Fibroblast of lung (primary cell): ENCODE data around the gene CCT8. TPM values are rescaled to one million over a fixed set of nuclear protein-coding genes. Genes with fewer than 3 reads are reported as not detected.

Source experiments
- DNase-seq, 2 donors: peaks; one replicate each; pipeline versions ENCODE4 v3.0.0 to v3.0.0-alpha.2; 2010; ENCODE audit warnings: low read depth in 2 of 2
- H2AFZ ChIP-seq: 2 replicates; pipeline ENCODE4 v1.5.1; 2012; ENCODE audit warnings: low read length, control low read depth, inconsistent platforms
- H3K27ac ChIP-seq: 2 replicates; pipeline ENCODE4 v1.5.1; 2011; ENCODE audit warnings: low read length, control low read depth; ENCODE audit not compliant: insufficient read depth
- H3K27me3 ChIP-seq: 2 replicates; pipeline ENCODE4 v1.5.1; 2011; ENCODE audit warnings: mild to moderate bottlenecking, low read length; ENCODE audit not compliant: control insufficient read depth, insufficient read depth
- H3K36me3 ChIP-seq: 2 replicates; pipeline ENCODE4 v1.5.1; 2011; ENCODE audit warnings: low read length; ENCODE audit not compliant: control insufficient read depth, insufficient read depth
- H3K4me1 ChIP-seq: 2 replicates; pipeline ENCODE4 v1.5.1; 2011; ENCODE audit warnings: low read length; ENCODE audit not compliant: control insufficient read depth, insufficient read depth; ENCODE audit errors: extremely low read depth
- H3K4me2 ChIP-seq: 2 replicates; pipeline ENCODE4 v1.5.1; 2011; ENCODE audit warnings: low read length, control low read depth; ENCODE audit not compliant: insufficient read depth; ENCODE audit errors: extremely low read depth
- H3K4me3 ChIP-seq, 4 experiments: fragments of 200-600 bp in 1 of 4; sonication (generic) in 1 of 4; replicated peaks in 1 of 4; 2 replicates each; pipeline ENCODE4 v1.5.1; 2011 to 2016; ENCODE audit warnings: low read length in 4 of 4, low read depth in 3 of 4, mild to moderate bottlenecking in 3 of 4, control low read depth in 2 of 4, inconsistent platforms in 1 of 4, mixed read lengths in 1 of 4; ENCODE audit not compliant: insufficient read depth in 1 of 4; ENCODE audit errors: control extremely low read depth in 1 of 4
- H3K79me2 ChIP-seq: 2 replicates; pipeline ENCODE4 v1.5.1; 2012; ENCODE audit warnings: mild to moderate bottlenecking, low read length, inconsistent platforms; ENCODE audit not compliant: control insufficient read depth, insufficient read depth
- H3K9ac ChIP-seq: 2 replicates; pipeline ENCODE4 v1.5.1; 2011; ENCODE audit warnings: mild to moderate bottlenecking, low read length, control low read depth; ENCODE audit not compliant: insufficient read depth
- H3K9me3 ChIP-seq: 2 replicates; pipeline ENCODE4 v1.5.1; 2012; ENCODE audit warnings: low read depth, low read length; ENCODE audit not compliant: control insufficient read depth, insufficient read depth
- H4K20me1 ChIP-seq: 2 replicates; pipeline ENCODE4 v1.5.1; 2011; ENCODE audit warnings: low read length; ENCODE audit not compliant: control insufficient read depth, insufficient read depth; ENCODE audit errors: extremely low read depth
- EZH2 ChIP-seq: IDR thresholded peaks from 2 replicates; pipeline ENCODE4 v1.5.1; 2012; ENCODE audit warnings: low read length, control low read depth, mild to moderate bottlenecking; ENCODE audit errors: missing control alignments
- polyA plus RNA-seq, 2 donors: library from polyadenylated mRNA; depleted of rRNA in 1 of 2; stranded (reverse) in 1 of 2; unstranded in 1 of 2; fragments of >200 nt; gene quantifications; 2 replicates each; pipeline ENCODE4 v1.2.1, GENCODE V29; 2011 to 2012; ENCODE audit warnings: missing spikeins in 1 of 2
- total RNA-seq: library from RNA; depleted of rRNA; stranded (reverse); fragments of >200 nt; gene quantifications from 2 replicates; pipeline ENCODE4 v1.2.1, GENCODE V29; 2014
- TF ChIP-seq, protein P1 (sequence below), 2 donors: IDR thresholded peaks in 1 of 2; conservative IDR thresholded peaks in 1 of 2; 1 replicate in 1 of 2; 2 replicates in 1 of 2; pipeline ENCODE4 v1.5.1; 2011 to 2012; ENCODE audit warnings: low read length in 2 of 2, control low read depth in 1 of 2, inconsistent platforms in 1 of 2, low read depth in 1 of 2, mild to moderate bottlenecking in 1 of 2

CCT8 gene
- total and polyA plus RNA-seq, 2 donors (not counting 1 experiment from before 2014, with no cell fraction given): 207 to 209 TPM

- H2AFZ ChIP-seq: peak overlapping the region; percentile 14
- H3K27ac ChIP-seq: peak overlapping the region; percentile 100
- TF ChIP-seq, protein P1, sequence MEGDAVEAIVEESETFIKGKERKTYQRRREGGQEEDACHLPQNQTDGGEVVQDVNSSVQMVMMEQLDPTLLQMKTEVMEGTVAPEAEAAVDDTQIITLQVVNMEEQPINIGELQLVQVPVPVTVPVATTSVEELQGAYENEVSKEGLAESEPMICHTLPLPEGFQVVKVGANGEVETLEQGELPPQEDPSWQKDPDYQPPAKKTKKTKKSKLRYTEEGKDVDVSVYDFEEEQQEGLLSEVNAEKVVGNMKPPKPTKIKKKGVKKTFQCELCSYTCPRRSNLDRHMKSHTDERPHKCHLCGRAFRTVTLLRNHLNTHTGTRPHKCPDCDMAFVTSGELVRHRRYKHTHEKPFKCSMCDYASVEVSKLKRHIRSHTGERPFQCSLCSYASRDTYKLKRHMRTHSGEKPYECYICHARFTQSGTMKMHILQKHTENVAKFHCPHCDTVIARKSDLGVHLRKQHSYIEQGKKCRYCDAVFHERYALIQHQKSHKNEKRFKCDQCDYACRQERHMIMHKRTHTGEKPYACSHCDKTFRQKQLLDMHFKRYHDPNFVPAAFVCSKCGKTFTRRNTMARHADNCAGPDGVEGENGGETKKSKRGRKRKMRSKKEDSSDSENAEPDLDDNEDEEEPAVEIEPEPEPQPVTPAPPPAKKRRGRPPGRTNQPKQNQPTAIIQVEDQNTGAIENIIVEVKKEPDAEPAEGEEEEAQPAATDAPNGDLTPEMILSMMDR (conservative IDR thresholded peaks at IDR 0.05 in 1 of 2, IDR thresholded peaks at IDR 0.05 in 1 of 2; ENCODE audit: low read depth in 1 of 2, low read length in 2 of 2): no peak
- no peak for TF ChIP-seq EZH2
- no peaks in the 10 kb centered on the region for H3K27me3 ChIP-seq
- H3K79me2 ChIP-seq: peaks cover 35% of the 10 kb centered on the region
- no peaks in the 10 kb centered on the region for H3K9me3 ChIP-seq
- DNase-seq: peak in 1 of 2 donors; percentile 26
- H3K4me2 ChIP-seq: peak overlapping the region; percentile 92
- H3K36me3 ChIP-seq: peaks cover 2% of the 10 kb centered on the region
- peak overlapping the region; percentile 84 to 99 (median 92) for H3K4me3 ChIP-seq
- peaks cover 5% of the 10 kb centered on the region for H3K4me1 ChIP-seq
- peak overlapping the region; percentile 99 for H3K9ac ChIP-seq
- no peaks in the 10 kb centered on the region for H4K20me1 ChIP-seq
Observed at GRCh38 chr21:29025328-29025713, 48.1 kb downstream of the CCT8 start.

DNA sequence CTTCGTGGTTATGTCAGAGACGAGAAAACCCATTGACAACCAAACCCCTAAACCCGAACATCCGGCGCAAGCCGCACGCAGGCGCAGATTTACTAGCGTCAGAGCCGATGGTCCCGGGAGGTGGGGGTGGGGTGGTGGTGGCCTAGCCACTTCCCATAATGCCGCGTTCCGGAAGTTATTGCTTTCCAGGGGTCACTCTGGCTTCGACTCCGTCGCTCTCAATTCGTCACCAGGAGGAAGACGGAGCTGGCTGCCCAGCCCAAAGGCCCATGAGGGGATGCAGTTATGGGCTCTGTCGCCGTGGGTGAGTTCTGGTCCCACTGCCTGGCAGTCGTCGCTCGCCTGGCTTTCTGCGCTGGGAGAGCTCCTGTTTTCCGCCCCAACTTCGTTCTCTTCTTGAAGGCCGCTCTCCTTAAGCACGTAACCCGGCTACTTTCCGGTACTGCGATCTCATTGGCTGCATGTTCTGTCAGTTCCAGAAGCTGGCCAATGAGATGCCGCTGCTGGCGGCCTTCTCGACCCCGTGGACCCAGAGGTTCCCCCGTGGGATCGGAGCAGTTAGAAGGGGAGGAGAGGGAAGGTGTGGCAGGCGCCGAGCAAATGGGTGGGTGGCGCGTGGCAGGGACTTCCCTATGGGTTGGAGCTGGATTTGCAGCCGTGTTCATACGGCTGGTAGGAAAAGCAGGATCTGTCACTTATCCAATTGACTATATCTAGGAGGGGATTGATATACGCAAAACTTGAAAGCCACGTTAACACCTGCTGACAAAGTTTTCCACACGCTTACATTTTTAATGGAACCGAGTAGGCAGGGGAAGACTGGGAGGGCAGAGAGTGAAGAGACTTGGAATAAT is 48.7 kb downstream of the CCT8 start, which contains the start of gene USP16:
TSS of gene USP16 (plus strand) at position 195 of the 854 bp plus-strand sequence. CDS start 3,246 bp downstream, outside the sequence.
- Histone ChIP-seq H3K4me3 (peak within 1 kb of the TSS; percentile 84 to 99 (median 92)), H3K9ac (peak within 1 kb of the TSS; percentile 99), H3K27me3 (no peaks in the 10 kb centered on the region), H3K4me1 (peaks cover 7% of the 10 kb centered on the region), H2AFZ (peak within 1 kb of the TSS; percentile 99), H3K79me2 (peaks cover 36% of the 10 kb centered on the region), H3K9me3 (no peaks in the 10 kb centered on the region), H4K20me1 (no peaks in the 10 kb centered on the region), H3K36me3 (no peaks in the 10 kb centered on the region), H3K4me2 (peak within 1 kb of the TSS; percentile 92), H3K27ac (peak within 1 kb of the TSS; percentile 100)
- TF ChIP-seq, protein P1 (conservative IDR thresholded peaks at IDR 0.05 in 1 of 2, IDR thresholded peaks at IDR 0.05 in 1 of 2; ENCODE audit: low read depth in 1 of 2, low read length in 2 of 2): no peak
- no peak for TF ChIP-seq EZH2
- peak; percentile 99 to 100 for DNase-seq

- Histone ChIP-seq H3K4me1 (peaks cover 7% of the 10 kb centered on the region), H2AFZ (no peak overlapping the region), H3K9ac (no peak overlapping the region), H3K4me2 (no peak overlapping the region), H4K20me1 (no peaks in the 10 kb centered on the region), H3K9me3 (no peaks in the 10 kb centered on the region), H3K79me2 (peaks cover 35% of the 10 kb centered on the region), H3K27ac (no peak overlapping the region), H3K27me3 (no peaks in the 10 kb centered on the region), H3K4me3 (no peak overlapping the region), H3K36me3 (no peaks in the 10 kb centered on the region)
- TF ChIP-seq, protein P1 (conservative IDR thresholded peaks at IDR 0.05 in 1 of 2, IDR thresholded peaks at IDR 0.05 in 1 of 2; ENCODE audit: low read depth in 1 of 2, low read length in 2 of 2): no peak
- no peak for TF ChIP-seq EZH2
- DNase-seq: no peak
Observed at GRCh38 chr21:29022166-29022565, 51.3 kb downstream of the CCT8 start.
